Gastrocnemius medialis (tissue), 4 donors: ENCODE measurements around the gene FAM227B.

Experiments used
- POLR2A ChIP-seq, 2 donors: fragments of 450-650 bp; IDR thresholded peaks; one replicate each; pipeline ENCODE4 v1.6.1; 2017; ENCODE audit warnings: antibody characterized with exemption in 2 of 2, mild to moderate bottlenecking in 2 of 2, moderate library complexity in 2 of 2
- TF ChIP-seq, protein P1 (sequence below), 5 experiments: fragments of 450-650 bp in 3 of 5; fragments of 200-600 bp in 2 of 5; sonication (generic) in 2 of 5; IDR thresholded peaks in 4 of 5; conservative IDR thresholded peaks in 1 of 5; 1 replicate in 4 of 5; 2 replicates in 1 of 5; pipeline ENCODE4 v1.5.1; 2016 to 2019; ENCODE audit warnings: antibody characterized with exemption in 5 of 5, mild to moderate bottlenecking in 3 of 5, moderate library complexity in 3 of 5

DNA sequence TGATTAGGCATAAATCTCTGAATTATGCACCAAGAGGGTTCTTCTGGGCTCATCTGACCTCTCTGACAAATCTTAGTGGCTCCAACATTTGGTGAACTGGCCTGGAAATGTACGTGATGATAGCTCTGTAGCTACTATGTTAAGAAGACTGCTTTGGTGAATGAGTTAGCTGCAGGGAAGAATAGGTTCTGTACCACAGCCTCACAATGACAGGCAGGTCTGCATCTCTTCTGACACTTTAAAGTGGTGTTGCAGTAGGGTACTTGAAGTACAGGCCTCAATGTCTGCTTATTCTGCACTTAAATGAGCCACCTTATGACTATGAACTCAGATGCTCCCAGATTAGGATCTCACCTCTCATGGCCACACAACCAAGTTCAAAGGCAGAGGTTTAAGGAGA is 190.6 kb downstream of the FAM227B start:
- TF ChIP-seq POLR2A (IDR thresholded peaks at IDR 0.05), result no peak
- TF ChIP-seq, protein P1, sequence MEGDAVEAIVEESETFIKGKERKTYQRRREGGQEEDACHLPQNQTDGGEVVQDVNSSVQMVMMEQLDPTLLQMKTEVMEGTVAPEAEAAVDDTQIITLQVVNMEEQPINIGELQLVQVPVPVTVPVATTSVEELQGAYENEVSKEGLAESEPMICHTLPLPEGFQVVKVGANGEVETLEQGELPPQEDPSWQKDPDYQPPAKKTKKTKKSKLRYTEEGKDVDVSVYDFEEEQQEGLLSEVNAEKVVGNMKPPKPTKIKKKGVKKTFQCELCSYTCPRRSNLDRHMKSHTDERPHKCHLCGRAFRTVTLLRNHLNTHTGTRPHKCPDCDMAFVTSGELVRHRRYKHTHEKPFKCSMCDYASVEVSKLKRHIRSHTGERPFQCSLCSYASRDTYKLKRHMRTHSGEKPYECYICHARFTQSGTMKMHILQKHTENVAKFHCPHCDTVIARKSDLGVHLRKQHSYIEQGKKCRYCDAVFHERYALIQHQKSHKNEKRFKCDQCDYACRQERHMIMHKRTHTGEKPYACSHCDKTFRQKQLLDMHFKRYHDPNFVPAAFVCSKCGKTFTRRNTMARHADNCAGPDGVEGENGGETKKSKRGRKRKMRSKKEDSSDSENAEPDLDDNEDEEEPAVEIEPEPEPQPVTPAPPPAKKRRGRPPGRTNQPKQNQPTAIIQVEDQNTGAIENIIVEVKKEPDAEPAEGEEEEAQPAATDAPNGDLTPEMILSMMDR (IDR thresholded peaks at IDR 0.05 in 4 of 5, conservative IDR thresholded peaks at IDR 0.05 in 1 of 5), result no peak
